Smooth muscle cell of the brain vasculature (primary cell): ENCODE measurements around the gene ISYNA1.

Experiments
- DNase-seq: peaks from one replicate; pipeline ENCODE4 v3.0.0-alpha.2; 2012; ENCODE audit warnings: low read depth, low spot score

ISYNA1 gene

DNA sequence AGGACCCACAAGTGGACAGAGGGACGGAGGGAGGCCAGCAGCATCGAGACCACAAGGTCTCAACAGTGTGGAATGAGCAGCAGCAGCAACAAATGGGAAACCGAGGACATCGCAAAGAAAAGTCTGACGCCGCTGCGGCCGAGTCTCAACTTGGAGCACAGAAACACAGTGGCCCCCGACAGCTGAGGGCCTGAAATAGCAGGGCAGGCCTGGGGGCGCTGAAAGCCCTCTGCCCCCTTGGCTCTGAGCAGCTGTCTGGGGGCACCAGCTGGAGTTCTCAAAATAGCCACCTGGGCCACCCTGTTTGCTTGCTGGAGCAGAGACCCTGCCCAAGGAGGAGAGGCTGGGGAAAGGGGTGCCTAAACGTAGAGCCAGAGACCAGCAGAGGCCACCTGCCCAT lies 5.9 kb upstream of the ISYNA1 start:
- no peak for DNase-seq

DNA sequence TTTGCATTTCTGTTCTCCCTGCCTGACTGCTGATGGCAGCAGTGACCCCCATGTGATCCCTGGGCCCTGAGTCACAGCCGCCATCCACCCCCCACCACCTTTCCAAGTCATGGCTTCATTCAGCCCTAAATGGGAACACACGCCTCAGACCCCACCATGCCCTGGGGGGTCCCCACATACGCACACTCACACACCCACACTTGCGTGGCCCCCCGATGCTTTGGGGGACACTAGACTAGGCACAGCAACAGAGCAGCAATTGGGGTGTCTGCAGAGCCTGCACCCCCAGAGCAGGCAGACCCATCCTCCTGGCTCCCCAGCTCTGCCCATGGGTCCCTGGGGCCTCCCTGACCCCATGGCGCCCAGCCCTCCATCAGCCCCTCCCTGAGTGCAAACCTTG lies 5.5 kb upstream of the ISYNA1 start:
- DNase-seq = no peak

DNA sequence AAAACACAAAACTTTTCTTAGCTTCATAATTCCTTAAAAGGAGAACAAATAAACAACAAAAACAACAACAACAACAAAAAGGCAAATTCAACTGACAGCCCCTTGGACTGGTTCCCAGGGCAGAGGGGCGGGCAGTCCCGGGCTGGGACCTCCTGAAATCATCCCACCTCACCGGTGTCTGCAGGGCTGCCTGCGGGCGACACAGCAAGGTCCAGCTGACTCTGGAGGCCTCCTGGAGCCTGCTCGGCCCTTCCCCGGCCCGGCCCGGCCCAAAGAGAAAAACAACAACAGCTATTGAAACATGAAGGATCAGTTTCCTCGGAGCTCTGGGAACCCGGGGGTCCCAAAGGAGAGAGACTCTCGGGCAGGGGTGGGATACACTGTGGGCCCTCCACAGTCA lies 5.0 kb upstream of the ISYNA1 start:
- no peak for DNase-seq

DNA sequence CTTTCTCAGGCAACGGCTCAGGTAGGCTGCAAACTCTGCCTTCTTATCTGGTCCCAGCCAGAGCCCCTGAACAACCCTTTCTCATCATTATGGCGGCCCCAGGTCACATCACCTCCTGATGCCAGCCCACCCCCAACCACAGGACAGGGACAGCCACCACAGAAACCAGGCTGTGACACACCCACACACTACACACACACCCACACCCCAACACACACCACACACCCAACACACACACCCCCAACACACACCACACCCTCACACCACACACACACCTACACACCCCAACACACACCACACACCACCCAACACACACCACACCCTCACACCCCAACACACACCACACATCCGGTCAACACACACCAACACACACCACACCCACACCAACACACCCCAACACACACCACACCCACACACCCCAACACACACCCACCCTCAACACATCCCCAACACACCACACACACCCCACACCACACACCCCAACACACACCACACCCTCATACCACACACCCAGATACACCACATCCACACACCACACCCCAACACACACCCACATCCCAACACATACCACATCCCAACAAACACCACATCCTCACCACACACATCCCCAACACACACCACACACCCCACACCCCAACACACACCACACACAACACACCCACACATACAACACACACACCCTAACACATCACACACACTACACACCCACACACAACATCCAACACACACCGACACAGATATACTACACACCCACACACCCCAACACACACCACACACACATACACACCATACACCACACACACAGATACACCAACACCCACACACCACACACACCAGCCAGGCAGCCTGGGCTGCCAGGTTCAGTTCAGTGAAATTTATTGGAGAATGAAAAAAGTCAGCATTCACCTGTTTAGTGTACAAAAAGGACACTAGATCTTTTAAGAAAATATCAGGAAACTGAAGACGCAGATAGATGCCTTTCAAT lies 4.2 kb upstream of the ISYNA1 start:
- DNase-seq = no peak

DNA sequence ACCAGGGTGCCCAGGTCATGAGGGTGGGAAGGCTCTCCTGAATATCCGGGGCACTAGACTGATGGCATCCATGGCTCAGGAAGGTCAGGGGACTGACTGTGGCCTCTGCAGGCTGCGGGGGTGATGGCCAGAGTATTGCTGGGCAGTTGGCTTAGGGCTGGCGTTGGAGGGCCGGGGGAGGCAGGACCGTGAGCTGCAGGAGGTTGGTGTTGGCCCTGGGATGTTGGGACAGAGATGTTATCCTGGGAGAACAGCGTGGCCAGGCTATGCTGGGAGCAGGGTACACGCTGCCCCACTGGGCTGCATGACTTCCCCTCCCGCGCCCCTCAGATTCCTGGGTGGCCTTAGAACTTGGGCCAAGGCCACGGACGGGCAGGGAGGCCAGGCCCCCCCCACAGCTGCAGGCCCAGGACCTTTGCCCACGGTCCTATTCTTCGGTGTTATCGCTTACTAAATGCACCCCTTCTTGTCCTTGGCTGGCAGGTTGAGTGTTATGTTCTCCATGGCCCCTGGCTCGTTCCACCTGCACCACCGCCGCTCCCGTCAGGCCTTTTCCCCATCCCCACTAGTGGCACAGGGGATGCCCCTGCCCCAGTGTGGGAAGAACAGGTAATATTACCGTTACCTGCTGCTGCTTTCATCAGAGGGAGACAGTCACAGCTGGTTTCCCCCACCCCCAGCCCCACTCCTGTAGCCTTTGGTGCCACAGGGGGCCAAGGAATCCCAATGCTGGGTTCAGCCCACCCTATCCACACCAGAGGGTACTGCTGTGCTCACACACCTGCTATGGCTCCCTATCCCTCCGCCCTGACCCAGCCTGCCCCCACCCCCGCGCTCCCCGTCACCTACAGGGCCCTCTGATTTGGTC lies 3.2 kb upstream of the ISYNA1 start:
- no peak for DNase-seq

DNA sequence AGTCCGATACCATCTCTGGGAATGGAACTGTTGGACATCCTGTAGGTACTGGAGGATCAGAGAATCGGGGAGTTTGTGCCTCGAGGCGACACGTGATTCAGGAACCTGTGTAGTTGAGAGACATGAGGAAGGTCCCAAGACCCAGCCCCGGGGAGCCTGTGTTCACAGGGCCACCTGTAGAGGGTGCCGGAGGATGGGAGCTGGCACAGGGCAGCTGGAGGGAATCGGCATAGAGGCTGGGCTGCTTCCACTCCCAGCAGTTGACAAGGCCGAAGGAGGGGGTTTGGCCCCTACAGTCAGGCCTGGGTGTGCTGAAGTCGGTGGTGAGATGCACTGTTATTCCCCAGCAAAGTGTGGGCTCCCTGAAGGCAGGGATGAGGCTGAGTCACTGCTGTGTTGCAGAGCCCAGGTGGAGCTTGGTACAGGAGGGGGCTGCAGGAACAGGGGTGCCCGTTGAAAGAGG lies 2.5 kb upstream of the ISYNA1 start:
- no peak for DNase-seq

DNA sequence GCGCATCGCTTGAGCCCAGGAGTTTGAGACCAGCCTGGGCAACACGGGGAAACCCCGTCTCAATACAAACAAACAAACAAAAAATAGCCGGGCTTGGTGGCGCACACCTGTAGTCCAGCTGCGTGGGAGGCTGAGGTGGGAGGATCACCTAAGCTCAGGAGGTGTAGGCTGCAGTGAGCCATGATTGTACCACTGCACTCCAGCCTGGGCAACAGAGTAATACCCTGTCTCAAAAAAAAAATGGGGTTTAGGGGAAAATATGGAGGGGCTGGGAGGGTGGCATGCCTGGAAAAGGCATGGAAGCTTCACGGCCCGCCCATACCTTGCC lies 1.9 kb upstream of the ISYNA1 start:
- no peak for DNase-seq

DNA sequence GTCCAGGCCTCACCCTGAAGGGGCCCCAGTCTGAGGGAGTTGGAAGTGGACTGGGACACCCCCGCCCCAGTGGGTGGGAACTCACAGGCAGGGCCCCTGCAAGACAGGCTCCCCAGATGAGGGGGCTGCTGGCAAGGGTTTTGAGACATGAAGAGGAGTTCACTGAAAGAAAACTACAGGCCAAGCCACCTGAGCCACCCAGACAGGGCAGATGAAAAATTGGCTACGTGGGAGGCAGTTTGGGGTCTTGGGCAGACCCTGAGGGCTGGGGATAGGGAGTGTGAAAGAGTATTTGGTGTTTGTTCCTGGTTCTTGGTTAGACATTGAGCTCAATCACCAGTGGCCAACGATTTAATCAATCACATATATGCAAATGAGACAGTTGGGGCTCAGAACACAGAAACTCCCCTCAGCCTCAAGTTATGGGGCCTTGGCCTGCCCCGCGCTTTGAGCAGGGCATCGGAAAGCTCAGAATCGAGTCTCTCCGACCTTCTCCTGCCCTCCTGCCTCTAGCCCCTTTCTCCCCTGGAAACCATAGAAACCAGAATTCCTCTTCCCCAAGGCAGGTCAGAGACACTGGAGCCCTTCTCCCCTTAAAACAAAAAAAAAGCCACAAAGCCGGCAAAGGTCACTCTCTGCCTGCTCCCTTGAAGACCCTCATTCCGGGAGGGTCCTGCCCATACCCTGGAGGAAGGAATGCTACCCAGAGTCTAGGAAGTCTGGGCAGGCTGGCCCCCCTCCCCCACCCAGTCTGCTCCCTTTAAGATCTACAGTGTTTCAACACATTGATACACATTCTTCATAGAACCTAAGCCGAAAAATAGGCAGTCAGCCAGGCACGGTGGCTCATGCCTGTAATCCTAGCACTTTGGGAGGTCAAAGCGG lies 1.3 kb upstream of the ISYNA1 start:
- DNase-seq = no peak

DNA sequence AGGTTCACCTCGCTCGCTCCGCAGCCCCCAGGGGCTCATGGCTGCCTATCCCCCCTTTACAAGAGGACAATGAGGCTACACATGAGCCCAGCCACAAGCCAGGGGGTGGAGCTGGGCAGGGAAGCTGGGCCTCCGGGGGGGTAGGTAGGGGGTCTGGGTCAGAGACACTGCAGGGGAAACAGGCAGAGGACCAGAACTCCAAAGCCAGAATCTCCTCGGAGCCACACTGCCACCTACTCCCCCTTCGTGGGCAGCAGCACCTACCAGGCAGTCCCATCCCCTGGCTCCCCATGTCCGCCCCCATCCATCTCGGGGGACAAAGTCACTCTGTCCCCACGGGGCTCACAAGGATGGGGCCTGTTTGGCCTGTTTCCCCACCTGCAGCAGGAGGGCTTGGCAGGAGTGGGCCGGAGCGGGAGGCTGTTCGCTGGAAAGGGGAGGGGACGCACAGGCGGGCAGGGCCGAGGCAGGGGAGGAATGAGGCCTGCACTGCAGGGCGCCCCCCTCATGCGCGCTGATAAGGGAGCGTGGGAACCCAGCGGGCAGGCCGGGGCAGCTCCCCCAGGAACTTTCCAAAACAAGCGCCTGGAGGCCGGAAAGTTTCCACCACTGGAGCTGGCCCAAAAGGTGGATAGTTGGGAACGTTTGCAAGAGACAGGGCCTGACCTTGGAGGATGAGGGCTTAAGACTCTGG lies 545 bp upstream of the ISYNA1 start:
- DNase-seq = no peak

DNA sequence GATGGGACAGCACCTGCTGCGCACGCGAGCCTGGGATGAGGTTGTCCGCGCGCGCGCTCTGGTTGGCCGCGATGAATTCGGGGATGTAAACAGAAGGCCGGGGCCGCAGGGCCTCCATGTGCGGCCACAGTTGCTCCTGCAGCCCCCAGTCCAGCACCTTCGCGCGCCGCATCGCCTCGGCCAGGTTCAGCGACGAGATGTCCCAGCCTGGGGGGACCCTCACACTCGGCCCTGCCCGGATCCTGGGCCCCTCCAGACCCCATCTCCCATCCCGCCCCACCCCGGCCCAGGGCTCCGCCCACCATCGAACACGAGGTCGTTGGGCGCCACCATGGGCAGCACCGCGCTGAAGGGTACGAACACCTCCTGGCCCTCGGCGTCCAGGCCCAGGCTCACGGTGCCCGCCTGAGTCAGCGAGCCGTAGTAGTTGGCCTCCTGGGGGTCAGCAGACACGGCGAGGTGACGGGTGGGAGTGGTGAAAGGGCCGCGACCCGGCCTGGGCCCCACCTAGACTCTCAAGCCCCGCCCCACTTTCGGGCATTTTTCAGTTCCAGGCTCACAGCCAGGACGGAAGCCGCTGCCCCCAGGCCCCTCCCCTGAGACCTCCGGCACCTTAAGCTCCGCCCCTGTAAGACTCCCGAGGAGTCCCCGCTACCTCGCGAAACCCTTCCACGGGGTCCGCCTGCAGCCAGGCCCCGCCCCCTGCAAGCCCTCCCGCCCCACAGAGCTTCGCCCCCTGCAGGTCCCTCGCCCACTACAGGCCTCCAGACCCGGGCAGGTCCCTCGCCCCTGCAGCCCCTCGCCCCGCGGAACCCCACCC lies 1.1 kb downstream of the ISYNA1 start:
- no peak for DNase-seq

DNA sequence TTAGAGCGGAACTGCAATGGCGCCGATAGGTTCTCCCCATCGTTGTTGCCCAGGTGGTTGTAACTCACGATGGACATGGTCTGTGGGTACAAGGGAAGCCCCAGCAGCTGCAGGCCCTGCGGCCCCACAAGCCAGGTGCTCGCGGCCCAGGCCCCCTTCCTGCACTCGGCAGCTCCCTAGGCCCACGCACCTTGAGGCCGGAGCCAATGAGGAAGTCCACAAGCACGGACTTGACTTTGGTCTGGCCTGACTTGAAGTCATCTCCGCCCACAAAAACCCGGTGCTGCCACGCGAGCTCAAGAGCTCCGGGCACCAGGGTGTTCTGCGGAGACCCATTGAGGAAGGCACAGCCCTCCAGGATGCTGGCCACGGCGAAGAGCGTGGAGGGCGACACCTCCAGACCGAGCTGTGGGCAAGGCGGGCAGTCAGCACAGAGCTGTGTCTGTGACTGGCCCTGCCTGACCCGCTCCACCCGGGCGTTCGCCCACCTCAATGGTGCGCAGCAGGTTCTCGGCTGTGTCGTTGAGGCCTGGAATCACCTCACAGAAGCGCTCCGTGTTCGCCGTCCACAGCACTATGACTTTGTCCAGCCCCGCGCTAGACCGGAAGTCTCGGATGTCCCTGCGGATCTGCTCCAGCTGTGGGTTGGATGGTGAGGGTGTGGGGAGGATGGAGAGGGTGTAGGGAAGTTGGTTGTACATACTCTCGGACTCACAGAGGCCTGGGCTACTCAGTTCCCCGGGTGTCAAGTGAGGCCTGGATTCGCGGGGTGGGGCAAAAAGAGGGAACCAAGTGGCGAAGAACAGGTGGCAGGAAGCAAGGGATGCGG lies 1.9 kb downstream of the ISYNA1 start:
- no peak for DNase-seq

DNA sequence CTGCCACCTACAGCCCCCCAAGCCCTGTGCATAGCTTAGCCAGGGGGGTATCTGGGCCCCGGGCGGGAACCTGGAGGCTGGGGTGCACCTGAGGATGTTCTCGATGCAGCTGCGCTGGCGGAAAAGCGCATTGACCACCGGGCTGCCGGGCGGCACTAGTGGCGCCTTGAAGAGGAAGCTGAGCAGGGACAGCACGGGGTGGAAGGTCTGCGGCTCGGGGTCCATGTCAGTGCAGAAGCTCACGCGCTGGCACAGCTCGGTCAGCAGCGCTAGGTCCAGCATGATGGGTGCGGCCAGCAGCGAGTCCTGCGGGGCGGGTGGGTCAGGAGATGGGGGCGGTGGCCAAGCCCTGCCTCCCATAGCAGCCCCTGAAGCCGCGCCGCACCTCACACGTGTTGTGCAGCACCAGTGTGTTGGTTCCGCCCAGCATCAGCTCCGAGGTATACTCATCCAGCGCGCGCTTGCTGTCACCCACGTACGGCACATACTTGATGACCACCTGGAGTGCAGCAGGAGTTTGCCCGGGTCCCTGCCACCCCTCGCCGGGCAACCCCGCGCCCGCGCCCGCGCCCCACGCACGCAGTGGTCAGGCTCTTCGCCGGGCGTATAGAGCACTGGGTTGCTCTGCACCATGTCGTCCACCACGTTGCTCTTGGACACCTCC lies 2.6 kb downstream of the ISYNA1 start:
- DNase-seq = no peak

DNA sequence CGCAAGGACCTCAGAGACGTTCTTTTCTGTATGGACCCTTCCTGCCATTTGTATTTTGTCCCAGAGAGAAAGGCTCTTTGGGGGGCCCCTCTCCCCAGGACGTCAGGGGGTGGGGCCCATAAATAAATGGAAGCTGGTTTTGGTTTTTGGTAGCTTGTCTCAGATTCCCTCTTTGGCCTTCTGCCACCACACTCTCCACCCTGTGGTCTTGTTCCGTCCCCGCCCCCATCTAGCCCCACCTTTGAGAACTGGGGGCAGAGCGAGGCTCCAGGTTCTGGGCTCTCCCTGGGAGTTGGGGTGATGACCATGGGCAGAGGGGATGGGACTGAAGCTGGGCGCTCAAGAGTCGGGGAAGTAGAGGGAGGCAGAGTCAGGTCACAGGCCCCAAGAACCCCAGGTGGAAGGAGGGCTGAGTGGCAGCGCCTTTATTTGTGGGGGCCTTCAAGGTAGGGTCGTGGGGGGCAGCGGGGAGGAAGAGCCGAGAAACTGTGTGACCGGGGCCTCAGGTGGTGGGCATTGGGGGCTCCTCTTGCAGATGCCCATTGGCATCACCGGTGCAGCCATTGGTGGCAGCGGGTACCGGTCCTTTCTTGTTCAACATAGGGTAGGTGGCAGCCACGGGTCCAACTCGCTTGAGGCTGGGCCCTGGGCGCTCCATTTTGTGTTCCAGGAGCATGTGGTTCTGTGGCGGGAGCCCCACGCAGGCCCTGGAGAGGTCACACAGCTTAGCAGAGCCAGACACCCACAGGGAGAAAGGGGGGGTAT lies 3.3 kb downstream of the ISYNA1 start:
- no peak for DNase-seq

DNA sequence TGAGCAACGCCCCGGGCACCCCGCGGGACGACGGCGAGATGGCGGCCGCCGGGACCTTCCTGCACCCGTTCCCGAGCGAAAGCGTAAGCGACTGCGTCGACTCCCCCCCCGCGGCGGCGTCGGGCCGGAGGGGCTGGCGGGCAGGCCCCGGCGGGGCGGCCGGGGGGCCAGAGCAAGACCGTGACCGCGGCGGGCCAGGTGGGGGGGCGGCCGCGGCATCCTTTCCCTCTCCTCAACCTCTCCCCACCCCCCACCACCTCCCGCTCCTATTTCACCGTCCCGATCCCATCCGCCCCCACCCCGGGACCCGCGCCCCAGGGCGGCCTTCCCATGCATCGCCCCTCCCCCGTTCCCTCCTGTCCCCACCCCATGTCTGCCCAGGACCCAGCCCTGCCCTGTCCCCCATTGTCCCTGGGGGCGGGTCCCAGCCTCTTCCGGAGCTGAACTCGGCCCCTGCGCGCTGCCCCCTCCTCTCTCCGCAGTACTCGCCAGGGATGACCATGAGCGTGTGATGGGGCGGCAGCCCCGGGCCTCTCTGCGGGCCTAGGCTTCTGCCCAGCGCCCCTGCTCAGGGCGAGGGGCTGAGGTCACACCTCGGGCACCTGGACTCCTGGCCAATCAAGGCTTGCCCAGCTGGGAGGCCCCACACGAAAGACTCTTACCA lies 4.1 kb downstream of the ISYNA1 start:
- no peak for DNase-seq

DNA sequence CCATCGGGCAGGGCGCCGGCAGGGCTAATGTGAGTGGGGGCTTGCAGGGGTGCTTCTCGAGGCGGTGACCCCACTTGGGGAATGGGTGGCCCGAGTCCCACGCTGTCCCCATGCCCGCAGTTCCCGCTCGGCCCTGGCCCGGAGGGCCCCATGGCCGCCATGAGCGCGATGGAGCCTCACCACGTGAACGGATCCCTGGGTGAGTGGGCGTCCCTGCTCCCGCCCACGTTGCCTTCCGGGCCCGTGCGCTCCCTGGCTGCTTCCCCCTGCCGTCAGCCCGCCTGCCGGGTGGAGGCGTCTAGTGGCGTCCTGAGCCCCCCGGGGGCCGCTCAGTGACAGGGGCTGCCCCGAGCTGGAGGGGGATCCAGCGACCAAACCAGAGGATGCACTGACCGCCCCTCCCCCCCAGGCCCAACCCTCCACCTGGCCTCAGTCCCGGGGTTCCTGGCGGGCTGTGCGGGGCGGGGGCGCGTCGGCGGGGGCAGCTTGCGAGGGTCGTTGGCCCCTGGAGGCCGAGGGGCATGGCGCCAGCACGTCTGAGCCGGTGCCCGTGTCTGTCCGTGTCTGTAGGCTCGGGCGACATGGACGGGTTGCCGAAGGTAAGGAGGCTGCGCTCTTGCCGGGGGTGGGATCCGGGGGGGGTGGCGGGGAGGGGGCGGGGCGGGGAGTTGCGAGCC lies 4.8 kb downstream of the ISYNA1 start:
- DNase-seq = no peak

DNA sequence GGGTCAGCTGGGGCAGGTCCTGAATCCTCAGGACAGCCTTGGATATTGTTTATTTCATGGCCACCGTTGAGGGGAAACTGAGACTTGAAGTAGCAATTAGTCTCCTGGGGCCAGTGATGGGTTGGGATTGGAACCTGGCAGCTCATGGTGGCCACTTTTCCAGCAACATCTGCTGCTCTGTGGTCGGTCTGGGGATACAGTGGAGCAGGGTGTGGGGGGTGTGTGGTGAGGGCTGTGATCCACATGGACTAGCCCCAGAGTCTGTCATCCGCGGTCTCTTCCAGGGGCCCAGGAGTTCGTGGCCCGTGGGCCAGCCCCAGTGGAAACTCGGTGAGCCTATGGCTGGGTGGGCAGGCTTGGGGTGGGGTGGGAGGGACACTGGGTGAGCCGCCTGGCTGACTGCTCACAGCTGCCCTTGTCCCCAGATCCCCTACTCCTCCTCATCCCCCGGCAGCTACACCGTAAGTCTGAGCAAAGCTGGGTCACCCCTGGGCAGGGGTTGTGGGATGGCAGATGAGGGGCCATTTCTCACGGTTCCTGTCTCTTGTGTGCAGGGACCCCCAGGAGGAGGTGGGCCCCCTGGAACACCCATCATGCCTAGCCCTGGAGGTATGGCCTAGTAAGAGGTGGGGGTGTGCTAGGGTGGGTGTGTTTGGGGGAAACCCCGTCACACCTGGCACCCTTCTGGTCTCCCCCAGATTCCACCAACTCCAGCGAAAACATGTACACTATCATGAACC lies 5.5 kb downstream of the ISYNA1 start:
- no peak for DNase-seq
